ENCODE results near the gene APC. TPM values are rescaled to one million over a fixed set of nuclear protein-coding genes. Genes with fewer than 3 reads are reported as not detected.

APC gene
- total RNA-seq, 1 experiment from 2014 or later, result 24.0 TPM

DNA sequence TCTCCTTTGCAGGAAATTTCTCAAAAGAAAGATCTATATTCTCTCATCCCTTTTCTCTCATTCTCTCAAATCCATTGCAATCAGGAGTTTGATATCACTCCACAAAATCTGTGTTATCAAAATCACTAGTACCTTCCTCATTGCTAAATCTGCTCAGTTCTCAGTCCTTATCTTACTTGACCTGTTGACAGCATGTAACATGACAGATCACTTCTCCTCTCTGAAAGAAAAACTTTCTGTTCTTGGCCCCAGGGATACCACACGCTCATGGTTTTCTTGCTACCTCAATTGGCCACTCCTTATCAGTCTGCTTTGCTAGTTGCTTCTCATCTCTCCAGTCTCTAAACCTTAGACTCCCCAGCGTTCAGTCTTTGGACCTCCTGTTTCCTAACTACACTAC lies 145.5 kb downstream of the APC start:
- H3K4me2 ChIP-seq (ENCODE audit: low read length), result no peak overlapping the region
- ATAC-seq, result no peak

DNA sequence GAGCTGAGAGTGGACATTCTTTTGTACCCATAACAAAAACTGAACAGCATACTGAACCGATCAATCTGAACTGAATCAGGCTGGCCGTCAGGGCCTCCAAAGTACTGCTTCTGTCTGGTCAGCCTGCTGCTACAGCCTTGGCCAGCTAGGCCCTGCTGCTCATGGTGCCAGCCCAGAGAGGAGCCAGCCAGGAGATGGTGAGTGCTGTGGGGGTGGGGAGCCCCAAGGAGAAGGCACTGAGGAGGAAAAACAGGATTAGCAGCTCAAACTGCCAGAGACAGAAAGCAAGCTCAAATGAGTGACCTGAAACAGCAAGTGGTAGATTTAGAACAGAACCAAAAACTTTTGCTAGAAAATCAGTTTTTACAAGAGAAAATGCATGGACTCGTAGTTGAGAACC lies 147.3 kb downstream of the APC start:
- Histone ChIP-seq H3K36me3 (ENCODE audit: control insufficient read depth in 1 of 2, insufficient read depth in 2 of 2, low read length in 2 of 2) (peaks cover 15 to 17% of the 10 kb centered on the region in 2 experiments; a peak in 2 of 4 replicates), H3K4me1 (ENCODE audit: control insufficient read depth in 1 of 2, insufficient read depth in 2 of 2, low read length in 2 of 2) (no peaks in the 10 kb centered on the region), H3K27me3 (ENCODE audit: insufficient read depth, low read length) (no peaks in the 10 kb centered on the region), H3K9me3 (ENCODE audit: control insufficient read depth in 1 of 2, insufficient read depth in 1 of 2, low read depth in 1 of 2, low read length in 2 of 2) (no peaks in the 10 kb centered on the region), H3K4me2 (ENCODE audit: low read length) (no peak overlapping the region), H2AFZ (ENCODE audit: low read depth, low read length, poor library complexity, severe bottlenecking) (no peak overlapping the region), H3K9me2 (ENCODE audit: insufficient read depth) (no peaks in the 10 kb centered on the region), H3K9ac (ENCODE audit: low read length) (no peak overlapping the region), H4K20me1 (ENCODE audit: insufficient read depth) (no peaks in the 10 kb centered on the region), H3K4me3 (replicated peaks in 1 of 2; ENCODE audit: low read depth in 1 of 2, low read length in 2 of 2) (no peak overlapping the region), H3K79me2 (ENCODE audit: insufficient read depth, low read length) (peaks cover 10% of the 10 kb centered on the region; the same call in 1 of the 2 replicates), H3K27ac (ENCODE audit: low read depth, low read length) (no peak overlapping the region)
- ATAC-seq, result no peak
- ChIA-PET RAD21 (ENCODE audit: low non-redundant PET in 1 of 2, low total read pairs in 2 of 2, uncharacterized antibody in 2 of 2, unreplicated experiment in 2 of 2) (no interaction called here), POLR2A (no interaction called here), CTCF (no interaction called here)
- no peak for DNase-seq (ENCODE audit: low read depth, low spot score)
- no TSS peak for BruUV-seq (replicated peaks)
- intact Hi-C loops (cut with micrococcal nuclease), result no loop called here
- no peak for TF ChIP-seq FOSL1 (IDR thresholded peaks at IDR 0.05; ENCODE audit: low read depth)
- TF ChIP-seq TCF7L2 (IDR thresholded peaks at IDR 0.05; ENCODE audit: borderline replicate concordance, extremely low read depth, insufficient read depth, insufficient read length), result no peak
- TF ChIP-seq ZNF274 (IDR thresholded peaks at IDR 0.05; ENCODE audit: low read depth, low read length), result no peak
- TF ChIP-seq CBX3 (IDR thresholded peaks at IDR 0.05; ENCODE audit: low read depth), result no peak
- TF ChIP-seq CEBPB (IDR thresholded peaks at IDR 0.05; ENCODE audit: low read depth), result no peak
- no peak for TF ChIP-seq JUND (IDR thresholded peaks at IDR 0.05)
- TF ChIP-seq, protein P1, sequence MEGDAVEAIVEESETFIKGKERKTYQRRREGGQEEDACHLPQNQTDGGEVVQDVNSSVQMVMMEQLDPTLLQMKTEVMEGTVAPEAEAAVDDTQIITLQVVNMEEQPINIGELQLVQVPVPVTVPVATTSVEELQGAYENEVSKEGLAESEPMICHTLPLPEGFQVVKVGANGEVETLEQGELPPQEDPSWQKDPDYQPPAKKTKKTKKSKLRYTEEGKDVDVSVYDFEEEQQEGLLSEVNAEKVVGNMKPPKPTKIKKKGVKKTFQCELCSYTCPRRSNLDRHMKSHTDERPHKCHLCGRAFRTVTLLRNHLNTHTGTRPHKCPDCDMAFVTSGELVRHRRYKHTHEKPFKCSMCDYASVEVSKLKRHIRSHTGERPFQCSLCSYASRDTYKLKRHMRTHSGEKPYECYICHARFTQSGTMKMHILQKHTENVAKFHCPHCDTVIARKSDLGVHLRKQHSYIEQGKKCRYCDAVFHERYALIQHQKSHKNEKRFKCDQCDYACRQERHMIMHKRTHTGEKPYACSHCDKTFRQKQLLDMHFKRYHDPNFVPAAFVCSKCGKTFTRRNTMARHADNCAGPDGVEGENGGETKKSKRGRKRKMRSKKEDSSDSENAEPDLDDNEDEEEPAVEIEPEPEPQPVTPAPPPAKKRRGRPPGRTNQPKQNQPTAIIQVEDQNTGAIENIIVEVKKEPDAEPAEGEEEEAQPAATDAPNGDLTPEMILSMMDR (IDR thresholded peaks at IDR 0.05 in 2 of 3, conservative IDR thresholded peaks at IDR 0.05 in 1 of 3; ENCODE audit: borderline replicate concordance in 1 of 3, insufficient read depth in 1 of 3, low read depth in 2 of 3, low read length in 2 of 3), result no peak
- TF ChIP-seq, protein P2, sequence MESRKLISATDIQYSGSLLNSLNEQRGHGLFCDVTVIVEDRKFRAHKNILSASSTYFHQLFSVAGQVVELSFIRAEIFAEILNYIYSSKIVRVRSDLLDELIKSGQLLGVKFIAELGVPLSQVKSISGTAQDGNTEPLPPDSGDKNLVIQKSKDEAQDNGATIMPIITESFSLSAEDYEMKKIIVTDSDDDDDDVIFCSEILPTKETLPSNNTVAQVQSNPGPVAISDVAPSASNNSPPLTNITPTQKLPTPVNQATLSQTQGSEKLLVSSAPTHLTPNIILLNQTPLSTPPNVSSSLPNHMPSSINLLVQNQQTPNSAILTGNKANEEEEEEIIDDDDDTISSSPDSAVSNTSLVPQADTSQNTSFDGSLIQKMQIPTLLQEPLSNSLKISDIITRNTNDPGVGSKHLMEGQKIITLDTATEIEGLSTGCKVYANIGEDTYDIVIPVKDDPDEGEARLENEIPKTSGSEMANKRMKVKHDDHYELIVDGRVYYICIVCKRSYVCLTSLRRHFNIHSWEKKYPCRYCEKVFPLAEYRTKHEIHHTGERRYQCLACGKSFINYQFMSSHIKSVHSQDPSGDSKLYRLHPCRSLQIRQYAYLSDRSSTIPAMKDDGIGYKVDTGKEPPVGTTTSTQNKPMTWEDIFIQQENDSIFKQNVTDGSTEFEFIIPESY (IDR thresholded peaks at IDR 0.05; ENCODE audit: extremely low read depth, insufficient replicate concordance, low read length), result no peak
- TF ChIP-seq ZFX (IDR thresholded peaks at IDR 0.05), result no peak
- no peak for TF ChIP-seq EZH2phosphoT487 (IDR thresholded peaks at IDR 0.05; ENCODE audit: borderline replicate concordance)
- no peak for TF ChIP-seq POLR2A (IDR thresholded peaks at IDR 0.05; ENCODE audit: borderline replicate concordance, extremely low read depth, insufficient read depth, insufficient read length)
- TF ChIP-seq EZH2 (IDR thresholded peaks at IDR 0.05), result no peak

More for the DNA sequence above, 145.5 kb downstream of the APC start:
- Histone ChIP-seq H3K9me3 (ENCODE audit: control insufficient read depth in 1 of 2, insufficient read depth in 1 of 2, low read depth in 1 of 2, low read length in 2 of 2) (no peaks in the 10 kb centered on the region), H4K20me1 (ENCODE audit: insufficient read depth) (no peaks in the 10 kb centered on the region), H3K4me3 (replicated peaks in 1 of 2; ENCODE audit: low read depth in 1 of 2, low read length in 2 of 2) (no peak overlapping the region), H3K4me1 (ENCODE audit: control insufficient read depth in 1 of 2, insufficient read depth in 2 of 2, low read length in 2 of 2) (peaks cover 4 to 8% of the 10 kb centered on the region in 2 experiments; a peak in 3 of 4 replicates), H2AFZ (ENCODE audit: low read depth, low read length, poor library complexity, severe bottlenecking) (no peak overlapping the region), H3K27me3 (ENCODE audit: insufficient read depth, low read length) (no peaks in the 10 kb centered on the region), H3K27ac (ENCODE audit: low read depth, low read length) (no peak overlapping the region), H3K79me2 (ENCODE audit: insufficient read depth, low read length) (peaks cover 6% of the 10 kb centered on the region; the same call in 1 of the 2 replicates), H3K36me3 (ENCODE audit: control insufficient read depth in 1 of 2, insufficient read depth in 2 of 2, low read length in 2 of 2) (peaks cover 15 to 17% of the 10 kb centered on the region in 2 experiments; a peak in 2 of 4 replicates), H3K9ac (ENCODE audit: low read length) (no peak overlapping the region), H3K9me2 (ENCODE audit: insufficient read depth) (no peaks in the 10 kb centered on the region)
- no TSS peak for BruUV-seq (replicated peaks)
- ChIA-PET POLR2A (no interaction called here), RAD21 (ENCODE audit: low non-redundant PET in 1 of 2, low total read pairs in 2 of 2, uncharacterized antibody in 2 of 2, unreplicated experiment in 2 of 2) (no interaction called here), CTCF (no interaction called here)
- intact Hi-C loops (cut with micrococcal nuclease), result no loop called here
- TF ChIP-seq TCF7L2 (IDR thresholded peaks at IDR 0.05; ENCODE audit: borderline replicate concordance, extremely low read depth, insufficient read depth, insufficient read length), result no peak
- TF ChIP-seq YY1 (IDR thresholded peaks at IDR 0.05; ENCODE audit: extremely low read depth, insufficient replicate concordance, low read depth, low read length), result no peak
- TF ChIP-seq, protein P3, sequence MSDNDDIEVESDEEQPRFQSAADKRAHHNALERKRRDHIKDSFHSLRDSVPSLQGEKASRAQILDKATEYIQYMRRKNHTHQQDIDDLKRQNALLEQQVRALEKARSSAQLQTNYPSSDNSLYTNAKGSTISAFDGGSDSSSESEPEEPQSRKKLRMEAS (IDR thresholded peaks at IDR 0.05), result no peak
- TF ChIP-seq, protein P4, sequence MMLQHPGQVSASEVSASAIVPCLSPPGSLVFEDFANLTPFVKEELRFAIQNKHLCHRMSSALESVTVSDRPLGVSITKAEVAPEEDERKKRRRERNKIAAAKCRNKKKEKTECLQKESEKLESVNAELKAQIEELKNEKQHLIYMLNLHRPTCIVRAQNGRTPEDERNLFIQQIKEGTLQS (IDR thresholded peaks at IDR 0.05), result no peak
- no peak for TF ChIP-seq ZFX (IDR thresholded peaks at IDR 0.05)
- no peak for TF ChIP-seq POLR2A (IDR thresholded peaks at IDR 0.05; ENCODE audit: borderline replicate concordance, extremely low read depth, insufficient read depth, insufficient read length)
- TF ChIP-seq SRF (IDR thresholded peaks at IDR 0.05; ENCODE audit: low read depth), result no peak
- TF ChIP-seq EZH2phosphoT487 (IDR thresholded peaks at IDR 0.05; ENCODE audit: borderline replicate concordance), result no peak
- no peak for TF ChIP-seq ZNF274 (IDR thresholded peaks at IDR 0.05; ENCODE audit: low read depth, low read length)
- no peak for TF ChIP-seq FOSL1 (IDR thresholded peaks at IDR 0.05; ENCODE audit: low read depth)
- TF ChIP-seq RAD21 (IDR thresholded peaks at IDR 0.05; ENCODE audit: low read depth), result no peak
- TF ChIP-seq CBX3 (IDR thresholded peaks at IDR 0.05; ENCODE audit: low read depth), result no peak
- DNase-seq (ENCODE audit: low read depth, low spot score), result no peak
